GM12878 (cell line): Measurements from ENCODE around the gene CACNA2D3.

ENCODE experiments used
- CEBPB ChIP-seq, 2 experiments: fragments of 150-350 bp in 1 of 2; IDR thresholded peaks; 2 replicates each; pipeline ENCODE4 v1.6.1; 2012 to 2014; ENCODE audit warnings: low read depth in 2 of 2, low read length in 2 of 2, borderline replicate concordance in 1 of 2, inconsistent platforms in 1 of 2
- CREM ChIP-seq: IDR thresholded peaks from 2 replicates; pipeline ENCODE4 v1.6.1; 2014; ENCODE audit warnings: antibody characterized with exemption, low read depth
- MXI1 ChIP-seq: fragments of 150-350 bp; IDR thresholded peaks from 2 replicates; pipeline ENCODE4 v1.6.1; 2011; ENCODE audit warnings: low read depth, mild to moderate bottlenecking, inconsistent platforms, low read length, improper control_type of control experiment
- NR2C1 ChIP-seq: fragments of 450-650 bp; IDR thresholded peaks from 2 replicates; pipeline ENCODE4 v1.6.1; 2017; ENCODE audit warnings: antibody characterized with exemption, mild to moderate bottlenecking, moderate library complexity
- RAD21 ChIP-seq: IDR thresholded peaks from 2 replicates; pipeline ENCODE4 v1.6.1; 2011; ENCODE audit warnings: mild to moderate bottlenecking, low read depth, low read length, moderate library complexity; ENCODE audit not compliant: insufficient read depth
- SREBF2 ChIP-seq: IDR thresholded peaks from 2 replicates; pipeline ENCODE4 v1.6.1; 2012; ENCODE audit warnings: mild to moderate bottlenecking, low read length
- ZZZ3 ChIP-seq: IDR thresholded peaks from 2 replicates; pipeline ENCODE4 v1.6.1; 2011; ENCODE audit warnings: low read depth; ENCODE audit not compliant: control insufficient read depth, insufficient read length
- TF ChIP-seq, protein P1 (sequence below), 3 experiments: IDR thresholded peaks in 2 of 3; conservative IDR thresholded peaks in 1 of 3; 2 replicates each; pipeline ENCODE4 v1.5.1; 2011; ENCODE audit warnings: low read depth in 3 of 3, low read length in 3 of 3, mild to moderate bottlenecking in 3 of 3, control low read depth in 2 of 3, moderate library complexity in 2 of 3, inconsistent platforms in 1 of 3, mixed read lengths in 1 of 3; ENCODE audit not compliant: control insufficient read depth in 2 of 3, insufficient read depth in 1 of 3; ENCODE audit errors: extremely low read depth in 1 of 3
- TF ChIP-seq, protein P2 (sequence below): IDR thresholded peaks from 2 replicates; pipeline ENCODE4 v1.6.1; 2012; ENCODE audit warnings: mild to moderate bottlenecking, low read depth, low read length
- TF ChIP-seq, protein P3 (sequence below): IDR thresholded peaks from 2 replicates; pipeline ENCODE4 v1.6.1; 2011; ENCODE audit warnings: low read depth, mild to moderate bottlenecking, low read length, moderate library complexity, borderline replicate concordance; ENCODE audit errors: extremely low read depth
- TF ChIP-seq, protein P4 (sequence below): fragments of 450-650 bp; IDR thresholded peaks from 2 replicates; pipeline ENCODE4 v1.6.1; 2018; ENCODE audit warnings: borderline replicate concordance, mild to moderate bottlenecking; ENCODE audit not compliant: partially characterized antibody

DNA sequence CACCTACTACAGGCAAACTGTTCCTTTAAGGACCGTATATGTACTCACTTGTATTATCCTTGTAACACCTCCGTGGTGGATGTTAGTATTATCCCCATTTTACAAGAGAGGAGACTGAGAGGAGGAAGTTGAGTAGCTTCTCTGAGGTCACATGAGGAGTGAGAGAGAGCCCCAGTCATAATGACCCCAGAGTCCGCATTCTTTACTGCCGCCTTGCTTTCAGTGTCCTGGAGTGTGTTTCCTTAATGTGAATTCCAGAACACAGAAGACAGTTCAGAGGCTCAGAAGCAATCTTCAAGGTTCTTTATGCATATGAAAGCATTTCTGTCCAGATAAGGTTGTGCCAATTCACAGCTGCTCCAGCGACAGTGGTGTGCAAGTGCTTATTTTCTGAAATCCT lies 199.2 kb downstream of the CACNA2D3 start:
- TF ChIP-seq, protein P1, sequence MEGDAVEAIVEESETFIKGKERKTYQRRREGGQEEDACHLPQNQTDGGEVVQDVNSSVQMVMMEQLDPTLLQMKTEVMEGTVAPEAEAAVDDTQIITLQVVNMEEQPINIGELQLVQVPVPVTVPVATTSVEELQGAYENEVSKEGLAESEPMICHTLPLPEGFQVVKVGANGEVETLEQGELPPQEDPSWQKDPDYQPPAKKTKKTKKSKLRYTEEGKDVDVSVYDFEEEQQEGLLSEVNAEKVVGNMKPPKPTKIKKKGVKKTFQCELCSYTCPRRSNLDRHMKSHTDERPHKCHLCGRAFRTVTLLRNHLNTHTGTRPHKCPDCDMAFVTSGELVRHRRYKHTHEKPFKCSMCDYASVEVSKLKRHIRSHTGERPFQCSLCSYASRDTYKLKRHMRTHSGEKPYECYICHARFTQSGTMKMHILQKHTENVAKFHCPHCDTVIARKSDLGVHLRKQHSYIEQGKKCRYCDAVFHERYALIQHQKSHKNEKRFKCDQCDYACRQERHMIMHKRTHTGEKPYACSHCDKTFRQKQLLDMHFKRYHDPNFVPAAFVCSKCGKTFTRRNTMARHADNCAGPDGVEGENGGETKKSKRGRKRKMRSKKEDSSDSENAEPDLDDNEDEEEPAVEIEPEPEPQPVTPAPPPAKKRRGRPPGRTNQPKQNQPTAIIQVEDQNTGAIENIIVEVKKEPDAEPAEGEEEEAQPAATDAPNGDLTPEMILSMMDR (IDR thresholded peaks at IDR 0.05 in 2 of 3, conservative IDR thresholded peaks at IDR 0.05 in 1 of 3; ENCODE audit: control insufficient read depth in 2 of 3, extremely low read depth in 1 of 3, insufficient read depth in 1 of 3, low read depth in 3 of 3, low read length in 3 of 3) = no peak
- TF ChIP-seq CEBPB (IDR thresholded peaks at IDR 0.05; ENCODE audit: borderline replicate concordance in 1 of 2, low read depth in 2 of 2, low read length in 2 of 2) = no peak
- TF ChIP-seq, protein P2, sequence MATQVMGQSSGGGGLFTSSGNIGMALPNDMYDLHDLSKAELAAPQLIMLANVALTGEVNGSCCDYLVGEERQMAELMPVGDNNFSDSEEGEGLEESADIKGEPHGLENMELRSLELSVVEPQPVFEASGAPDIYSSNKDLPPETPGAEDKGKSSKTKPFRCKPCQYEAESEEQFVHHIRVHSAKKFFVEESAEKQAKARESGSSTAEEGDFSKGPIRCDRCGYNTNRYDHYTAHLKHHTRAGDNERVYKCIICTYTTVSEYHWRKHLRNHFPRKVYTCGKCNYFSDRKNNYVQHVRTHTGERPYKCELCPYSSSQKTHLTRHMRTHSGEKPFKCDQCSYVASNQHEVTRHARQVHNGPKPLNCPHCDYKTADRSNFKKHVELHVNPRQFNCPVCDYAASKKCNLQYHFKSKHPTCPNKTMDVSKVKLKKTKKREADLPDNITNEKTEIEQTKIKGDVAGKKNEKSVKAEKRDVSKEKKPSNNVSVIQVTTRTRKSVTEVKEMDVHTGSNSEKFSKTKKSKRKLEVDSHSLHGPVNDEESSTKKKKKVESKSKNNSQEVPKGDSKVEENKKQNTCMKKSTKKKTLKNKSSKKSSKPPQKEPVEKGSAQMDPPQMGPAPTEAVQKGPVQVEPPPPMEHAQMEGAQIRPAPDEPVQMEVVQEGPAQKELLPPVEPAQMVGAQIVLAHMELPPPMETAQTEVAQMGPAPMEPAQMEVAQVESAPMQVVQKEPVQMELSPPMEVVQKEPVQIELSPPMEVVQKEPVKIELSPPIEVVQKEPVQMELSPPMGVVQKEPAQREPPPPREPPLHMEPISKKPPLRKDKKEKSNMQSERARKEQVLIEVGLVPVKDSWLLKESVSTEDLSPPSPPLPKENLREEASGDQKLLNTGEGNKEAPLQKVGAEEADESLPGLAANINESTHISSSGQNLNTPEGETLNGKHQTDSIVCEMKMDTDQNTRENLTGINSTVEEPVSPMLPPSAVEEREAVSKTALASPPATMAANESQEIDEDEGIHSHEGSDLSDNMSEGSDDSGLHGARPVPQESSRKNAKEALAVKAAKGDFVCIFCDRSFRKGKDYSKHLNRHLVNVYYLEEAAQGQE = no peak
- no peak for TF ChIP-seq SREBF2
- TF ChIP-seq, protein P3, sequence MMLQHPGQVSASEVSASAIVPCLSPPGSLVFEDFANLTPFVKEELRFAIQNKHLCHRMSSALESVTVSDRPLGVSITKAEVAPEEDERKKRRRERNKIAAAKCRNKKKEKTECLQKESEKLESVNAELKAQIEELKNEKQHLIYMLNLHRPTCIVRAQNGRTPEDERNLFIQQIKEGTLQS = no peak
- no peak for TF ChIP-seq NR2C1
- TF ChIP-seq MXI1 = no peak
- TF ChIP-seq RAD21 = no peak
- TF ChIP-seq, protein P4, sequence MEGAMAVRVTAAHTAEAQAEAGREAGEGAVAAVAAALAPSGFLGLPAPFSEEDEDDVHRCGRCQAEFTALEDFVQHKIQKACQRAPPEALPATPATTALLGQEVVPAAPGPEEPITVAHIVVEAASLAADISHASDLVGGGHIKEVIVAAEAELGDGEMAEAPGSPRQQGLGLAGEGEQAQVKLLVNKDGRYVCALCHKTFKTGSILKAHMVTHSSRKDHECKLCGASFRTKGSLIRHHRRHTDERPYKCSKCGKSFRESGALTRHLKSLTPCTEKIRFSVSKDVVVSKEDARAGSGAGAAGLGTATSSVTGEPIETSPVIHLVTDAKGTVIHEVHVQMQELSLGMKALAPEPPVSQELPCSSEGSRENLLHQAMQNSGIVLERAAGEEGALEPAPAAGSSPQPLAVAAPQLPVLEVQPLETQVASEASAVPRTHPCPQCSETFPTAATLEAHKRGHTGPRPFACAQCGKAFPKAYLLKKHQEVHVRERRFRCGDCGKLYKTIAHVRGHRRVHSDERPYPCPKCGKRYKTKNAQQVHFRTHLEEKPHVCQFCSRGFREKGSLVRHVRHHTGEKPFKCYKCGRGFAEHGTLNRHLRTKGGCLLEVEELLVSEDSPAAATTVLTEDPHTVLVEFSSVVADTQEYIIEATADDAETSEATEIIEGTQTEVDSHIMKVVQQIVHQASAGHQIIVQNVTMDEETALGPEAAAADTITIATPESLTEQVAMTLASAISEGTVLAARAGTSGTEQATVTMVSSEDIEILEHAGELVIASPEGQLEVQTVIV = no peak
- no peak for TF ChIP-seq ZZZ3
- TF ChIP-seq CREM = no peak
